CD4-positive, alpha-beta T cell (primary cell): Measurements from ENCODE around the gene GTPBP2. TPM values are rescaled to one million over a fixed set of nuclear protein-coding genes. Genes with fewer than 3 reads are reported as not detected.

Experiments used
- ATAC-seq: fragments of 200-7000 bp; cut with Tn5 transposase; one replicate; pipeline ENCODE4 v1.10.0; 2022; ENCODE audit warnings: mild to moderate bottlenecking; ENCODE audit not compliant: poor library complexity
- CTCF ChIA-PET: fragments of 350-600 bp; sonication (Branson Sonifier 250); formaldehyde crosslinking; loops from one replicate; lab custom pipeline; 2021; ENCODE audit warnings: antibody characterized with exemption, inconsistent platforms; lab: Charles Lee
- POLR2A ChIA-PET: fragments of 350-600 bp; sonication (Branson Sonifier 250); formaldehyde crosslinking; loops from one replicate; lab custom pipeline; 2021; ENCODE audit warnings: antibody characterized with exemption, inconsistent platforms; lab: Charles Lee
- DNase-seq, 14 experiments: peaks; one replicate each; pipeline ENCODE4 v3.0.0-alpha.2; 2013 to 2020; ENCODE audit warnings: mixed read lengths in 2 of 14
- H3K27ac ChIP-seq, 2 donors: one replicate each; pipeline versions ENCODE4 v1.5.1 to v1.7.0; 2013; ENCODE audit warnings: low read length in 2 of 2, low read depth in 1 of 2, mild to moderate bottlenecking in 1 of 2
- H3K27me3 ChIP-seq, 2 experiments: 1 replicate in 1 of 2; 2 replicates in 1 of 2; pipeline versions ENCODE4 v1.6.1 to v1.7.0; 2013; ENCODE audit warnings: low read length in 2 of 2, control low read depth in 1 of 2, mild to moderate bottlenecking in 1 of 2, moderate library complexity in 1 of 2; ENCODE audit not compliant: insufficient read depth in 2 of 2, control insufficient read depth in 1 of 2
- H3K36me3 ChIP-seq: one replicate; pipeline ENCODE4 v1.6.1; 2013; ENCODE audit warnings: low read length, control low read depth; ENCODE audit not compliant: insufficient read depth
- H3K4me1 ChIP-seq: one replicate; pipeline ENCODE4 v1.6.1; 2013; ENCODE audit warnings: low read length, control low read depth; ENCODE audit not compliant: insufficient read depth
- H3K4me3 ChIP-seq: one replicate; pipeline ENCODE4 v1.5.1; 2013; ENCODE audit warnings: mild to moderate bottlenecking, low read length, moderate library complexity
- H3K9me3 ChIP-seq, 2 experiments: 1 replicate in 1 of 2; 2 replicates in 1 of 2; pipeline versions ENCODE4 v1.6.1 to v1.7.0; 2013; ENCODE audit warnings: low read length in 2 of 2, mild to moderate bottlenecking in 2 of 2, control low read depth in 1 of 2, moderate library complexity in 1 of 2; ENCODE audit not compliant: control insufficient read depth in 1 of 2, insufficient read depth in 1 of 2
- H3K27ac Mint-ChIP-seq: one replicate; pipeline ENCODE4 v1.8.0; 2020; ENCODE audit warnings: mixed read lengths
- H3K27me3 Mint-ChIP-seq: one replicate; pipeline ENCODE4 v1.8.0; 2021; ENCODE audit warnings: mixed read lengths
- H3K36me3 Mint-ChIP-seq: one replicate; pipeline ENCODE4 v1.8.0; 2021; ENCODE audit warnings: low read depth, mixed read lengths
- H3K4me1 Mint-ChIP-seq: one replicate; pipeline ENCODE4 v1.8.0; 2021; ENCODE audit warnings: low read depth, mixed read lengths
- H3K4me3 Mint-ChIP-seq: one replicate; pipeline ENCODE4 v1.8.0; 2020; ENCODE audit warnings: mild to moderate bottlenecking, mixed read lengths
- H3K9me3 Mint-ChIP-seq: one replicate; pipeline ENCODE4 v1.8.0; 2020; ENCODE audit warnings: mixed read lengths
- intact Hi-C, 2 experiments: fragments of 100-400 bp; cut with DNase I in 1 of 2; cut with micrococcal nuclease in 1 of 2; formaldehyde crosslinking; loops; one replicate each; pipeline versions ENCODE4 v1.15.1 to v1.9.0; 2023 to 2025; cut with DNase I, micrococcal nuclease
- total RNA-seq, 174 experiments: library from RNA in 2 of 174; stranded (reverse) in 2 of 174; gene quantifications; one replicate each; pipeline ENCODE4 v1.2.3 and lab custom pipeline; 2021 to 2026
- TF ChIP-seq, protein P1 (sequence below): fragments of 200-600 bp; IDR thresholded peaks from one replicate; pipeline ENCODE4 v1.8.0; 2022; ENCODE audit warnings: antibody characterized with exemption, mild to moderate bottlenecking

The GTPBP2 gene
- total RNA-seq, 2 experiments from 2014 or later: 31.5 to 33.9 TPM

DNA sequence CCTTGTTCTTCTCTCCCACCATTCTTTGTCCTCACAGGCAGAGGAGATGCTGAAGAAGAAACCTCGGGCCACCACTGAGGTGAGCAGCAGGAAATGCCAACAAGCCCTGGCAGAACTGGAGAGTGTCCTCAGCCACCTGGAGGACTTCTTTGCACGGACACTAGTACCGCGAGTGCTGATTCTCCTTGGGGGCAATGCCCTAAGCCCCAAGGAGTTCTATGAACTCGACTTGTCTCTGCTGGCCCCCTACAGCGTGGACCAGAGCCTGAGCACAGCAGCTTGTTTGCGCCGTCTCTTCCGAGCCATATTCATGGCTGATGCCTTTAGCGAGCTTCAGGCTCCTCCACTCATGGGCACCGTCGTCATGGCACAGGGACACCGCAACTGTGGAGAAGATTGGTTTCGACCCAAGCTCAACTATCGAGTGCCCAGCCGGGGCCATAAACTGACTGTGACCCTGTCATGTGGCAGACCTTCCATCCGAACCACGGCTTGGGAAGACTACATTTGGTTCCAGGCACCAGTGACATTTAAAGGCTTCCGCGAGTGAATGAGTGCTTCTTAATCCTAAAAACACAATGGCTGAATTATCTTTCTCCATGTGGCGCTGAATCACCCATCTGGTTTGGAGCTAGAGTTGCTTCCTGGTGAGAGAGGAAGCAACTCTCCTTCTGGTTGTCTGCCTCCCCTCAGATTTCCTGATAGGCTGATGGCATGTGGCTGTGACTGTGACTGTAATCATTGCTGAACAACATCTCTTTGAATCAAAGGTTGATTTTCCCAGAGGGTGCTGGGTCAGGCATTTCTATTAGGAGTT lies 11.1 kb upstream of the GTPBP2 start:
- ATAC-seq (no peak), DNase-seq (no peak)
- no peak overlapping the region for H3K27ac ChIP-seq
- H3K4me3 ChIP-seq: no peak overlapping the region
- intact Hi-C loops: loop anchor here in 1 of 2 experiments (10.0 kb wide), 1 partner anchor 585 kb away; the partner anchor contains the start of gene SLC29A1
- TF ChIP-seq, protein P1, sequence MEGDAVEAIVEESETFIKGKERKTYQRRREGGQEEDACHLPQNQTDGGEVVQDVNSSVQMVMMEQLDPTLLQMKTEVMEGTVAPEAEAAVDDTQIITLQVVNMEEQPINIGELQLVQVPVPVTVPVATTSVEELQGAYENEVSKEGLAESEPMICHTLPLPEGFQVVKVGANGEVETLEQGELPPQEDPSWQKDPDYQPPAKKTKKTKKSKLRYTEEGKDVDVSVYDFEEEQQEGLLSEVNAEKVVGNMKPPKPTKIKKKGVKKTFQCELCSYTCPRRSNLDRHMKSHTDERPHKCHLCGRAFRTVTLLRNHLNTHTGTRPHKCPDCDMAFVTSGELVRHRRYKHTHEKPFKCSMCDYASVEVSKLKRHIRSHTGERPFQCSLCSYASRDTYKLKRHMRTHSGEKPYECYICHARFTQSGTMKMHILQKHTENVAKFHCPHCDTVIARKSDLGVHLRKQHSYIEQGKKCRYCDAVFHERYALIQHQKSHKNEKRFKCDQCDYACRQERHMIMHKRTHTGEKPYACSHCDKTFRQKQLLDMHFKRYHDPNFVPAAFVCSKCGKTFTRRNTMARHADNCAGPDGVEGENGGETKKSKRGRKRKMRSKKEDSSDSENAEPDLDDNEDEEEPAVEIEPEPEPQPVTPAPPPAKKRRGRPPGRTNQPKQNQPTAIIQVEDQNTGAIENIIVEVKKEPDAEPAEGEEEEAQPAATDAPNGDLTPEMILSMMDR: no peak
- Mint-ChIP-seq H3K4me1 (peaks cover 68% of the 10 kb centered on the region), H3K9me3 (no peaks in the 10 kb centered on the region), H3K27me3 (no peaks in the 10 kb centered on the region), H3K36me3 (peaks cover 57% of the 10 kb centered on the region), H3K4me3 (peak overlapping the region; percentile 50), H3K27ac (peak overlapping the region; percentile 72)
- CTCF ChIA-PET: no interaction called here
- H3K4me1 ChIP-seq: peaks cover 48% of the 10 kb centered on the region
- H3K9me3 ChIP-seq: no peaks in the 10 kb centered on the region
- peaks cover 37% of the 10 kb centered on the region for H3K36me3 ChIP-seq
- POLR2A ChIA-PET: interaction anchor here (0.7 kb wide), 1 partner anchor 10 kb away, joined by 5 read pairs; the partner anchor contains the start of gene GTPBP2
- no peaks in the 10 kb centered on the region for H3K27me3 ChIP-seq

GRCh38 chr6:43636308-43636659 lies 7.2 kb upstream of the GTPBP2 start:
- Mint-ChIP-seq H3K27ac (peak overlapping the region; percentile 97), H3K4me3 (peak overlapping the region; percentile 95), H3K4me1 (peaks cover 50% of the 10 kb centered on the region), H3K36me3 (peaks cover 42% of the 10 kb centered on the region), H3K9me3 (no peaks in the 10 kb centered on the region), H3K27me3 (no peaks in the 10 kb centered on the region)
- H3K4me3 ChIP-seq: peak overlapping the region; percentile 72
- peak in 6 of 14 experiments; percentile 2 to 41 (median 28) for DNase-seq
- peaks cover 28% of the 10 kb centered on the region for H3K36me3 ChIP-seq
- TF ChIP-seq, protein P1: no peak
- no peaks in the 10 kb centered on the region for H3K9me3 ChIP-seq
- intact Hi-C loops: loop anchor here in 1 of 2 experiments (10.0 kb wide), 1 partner anchor 589 kb away; the partner anchor contains the start of gene SLC29A1
- POLR2A ChIA-PET: interaction anchor here (1.0 to 2.1 kb wide), 4 partner anchors 9 to 51 kb away, joined by 4 to 19 read pairs (median 5); partner anchors contain the start of genes MRPS18A and RSPH9
- peak; percentile 15 for ATAC-seq
- no peaks in the 10 kb centered on the region for H3K27me3 ChIP-seq
- CTCF ChIA-PET: interaction anchor here (1.1 to 1.6 kb wide), 2 partner anchors 31 to 32 kb away, joined by 3 to 7 read pairs; no protein-coding TSS in a partner anchor
- peaks cover 44% of the 10 kb centered on the region for H3K4me1 ChIP-seq
- peak overlapping the region; percentile 39 to 88 for H3K27ac ChIP-seq

DNA sequence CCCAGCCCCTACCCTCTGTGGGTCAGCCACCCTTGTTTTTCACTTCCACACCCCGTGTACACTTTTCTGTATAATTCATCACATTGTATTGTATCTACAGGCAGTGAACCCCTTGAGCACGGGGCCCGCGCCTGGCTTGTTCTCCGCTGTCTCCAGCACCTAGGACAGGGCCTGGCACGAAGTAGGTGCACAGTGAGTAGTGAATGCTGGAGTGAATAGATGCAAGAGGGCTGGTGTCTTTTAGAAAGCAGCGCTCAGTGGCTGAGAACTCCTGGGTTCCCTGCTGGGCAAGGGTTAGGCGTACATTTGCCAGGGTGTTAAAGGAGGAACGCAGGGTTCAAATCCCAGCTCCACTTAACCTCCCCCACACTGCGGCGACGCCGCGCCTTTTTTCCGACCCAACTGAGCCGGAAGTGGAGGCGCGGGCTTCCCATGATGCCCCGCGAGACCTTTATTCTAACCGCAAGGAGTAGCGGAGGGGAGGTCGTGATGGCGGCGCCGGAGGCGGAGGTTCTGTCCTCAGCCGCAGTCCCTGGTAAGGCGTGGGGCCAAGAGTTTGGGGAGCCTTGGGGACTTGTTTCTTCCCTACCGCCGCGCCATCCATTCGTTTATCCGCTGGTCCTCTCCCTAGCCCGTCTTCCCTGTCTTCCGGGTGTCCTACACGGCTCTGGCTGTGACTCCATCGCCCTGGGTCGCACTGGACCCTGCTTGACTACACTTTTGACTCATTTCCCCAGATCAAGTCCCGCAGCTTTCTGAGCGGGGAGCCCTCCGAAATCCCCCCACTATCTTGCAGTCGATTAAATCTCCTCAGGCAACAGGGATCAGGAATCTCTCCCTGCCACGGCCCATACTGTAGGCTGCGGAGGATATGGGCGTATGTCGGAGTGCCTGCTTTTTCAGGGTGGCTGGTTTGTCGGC lies 6.6 kb upstream of the GTPBP2 start, which contains the start of gene MAD2L1BP:
Gene MAD2L1BP (plus strand): TSS at position 454 of the 921 bp plus-strand sequence. CDS start 36 bp downstream, at position 490.
- Mint-ChIP-seq H3K27ac (peak within 1 kb of the TSS; percentile 97), H3K9me3 (no peaks in the 10 kb centered on the region), H3K36me3 (peaks cover 35% of the 10 kb centered on the region), H3K27me3 (no peaks in the 10 kb centered on the region), H3K4me3 (peak within 1 kb of the TSS; percentile 95), H3K4me1 (peaks cover 47% of the 10 kb centered on the region)
- ATAC-seq (peak; percentile 87), DNase-seq (peak; percentile 73 to 91 (median 83))
- H3K27me3 ChIP-seq: no peaks in the 10 kb centered on the region
- H3K36me3 ChIP-seq: peaks cover 22% of the 10 kb centered on the region
- peak within 1 kb of the TSS; percentile 72 for H3K4me3 ChIP-seq
- H3K27ac ChIP-seq: peak within 1 kb of the TSS; percentile 39 to 88
- ChIA-PET POLR2A (interaction anchor here (0.6 to 2.1 kb wide), 7 partner anchors 10 to 463 kb away, joined by 3 to 19 read pairs (median 4); partner anchors contain the start of genes MRPS18A and RSPH9), CTCF (interaction anchor here (1.1 to 1.6 kb wide), 2 partner anchors 32 to 33 kb away, joined by 3 to 7 read pairs; no protein-coding TSS in a partner anchor)
- peaks cover 44% of the 10 kb centered on the region for H3K4me1 ChIP-seq
- intact Hi-C loops: loop anchor here in 1 of 2 experiments (10.0 kb wide), 1 partner anchor 589 kb away; the partner anchor contains the start of gene SLC29A1
- TF ChIP-seq, protein P1: no peak
- H3K9me3 ChIP-seq: no peaks in the 10 kb centered on the region
